HG03039 (cell line): ENCODE data around the gene GBGT1.
"Not testable (repeated sequence)": the region's sequence is repeated elsewhere in the genome, so short reads cannot be mapped to it uniquely, and the experiment has no call there.

ENCODE experiments used
- ATAC-seq: cut with Tn5 transposase; IDR thresholded peaks from one replicate; pipeline ENCODE4 v1.9.1; 2021; ENCODE audit warnings: mild to moderate bottlenecking, moderate library complexity; ENCODE audit not compliant: unreplicated experiment

GBGT1 gene

DNA sequence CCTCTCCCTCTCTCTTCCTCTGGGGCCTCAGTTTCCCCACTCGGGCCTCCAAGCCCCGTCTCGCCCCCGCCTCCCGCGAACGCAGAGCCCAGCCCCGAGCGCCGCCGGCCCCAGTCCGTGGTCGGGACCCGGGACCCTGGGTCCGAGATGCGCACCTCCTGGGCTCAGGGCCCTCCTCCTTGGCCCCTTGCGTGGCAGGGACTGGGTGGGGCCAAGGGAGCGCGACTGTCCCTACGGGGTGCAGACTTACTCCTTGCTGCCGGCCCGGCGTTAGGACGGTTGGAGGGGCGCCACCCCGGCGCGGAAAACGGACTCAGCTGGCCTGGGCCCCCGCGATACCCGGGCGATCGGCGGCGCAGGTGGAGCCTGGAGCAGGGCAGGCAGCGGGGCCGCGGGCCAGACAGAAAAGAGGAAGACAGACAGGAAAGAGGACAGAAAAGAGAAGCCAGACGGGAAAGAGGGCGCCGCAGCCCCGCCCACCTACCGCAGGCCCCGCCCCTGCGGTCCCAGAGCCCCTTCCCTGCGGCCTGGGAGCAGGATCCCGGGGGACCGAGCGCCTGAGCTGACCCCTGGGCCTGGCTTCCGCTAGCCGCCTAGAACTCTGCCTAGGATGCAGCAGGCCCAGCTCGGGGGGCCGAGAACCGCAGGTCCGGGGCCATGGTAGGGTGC lies at the start of gene GBGT1:
Gene GBGT1 (minus strand): TSS at position 411 of the 669 bp plus-strand sequence. CDS start 1,502 bp downstream, outside the sequence.
- ATAC-seq = no peak

DNA sequence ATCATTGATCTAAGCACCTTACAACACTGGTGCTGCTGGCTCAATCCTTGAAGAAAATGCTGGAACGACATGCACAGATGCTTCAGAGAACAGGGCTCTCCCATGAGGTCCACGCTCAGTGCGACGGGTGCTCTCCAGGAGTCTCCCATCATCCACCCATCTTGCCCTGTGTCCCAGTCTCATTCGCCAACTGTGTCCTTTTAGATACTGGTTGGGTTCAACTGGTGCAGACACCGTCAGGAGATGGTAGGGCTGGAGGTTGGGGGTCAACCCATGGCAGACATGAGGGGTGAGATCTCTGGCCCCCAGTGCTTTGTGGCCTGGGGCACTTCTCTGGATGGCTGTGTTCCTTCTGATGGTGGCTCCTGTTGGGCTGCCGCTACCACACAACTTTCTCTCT lies 46.9 kb upstream of the GBGT1 start:
- ATAC-seq = no peak

DNA sequence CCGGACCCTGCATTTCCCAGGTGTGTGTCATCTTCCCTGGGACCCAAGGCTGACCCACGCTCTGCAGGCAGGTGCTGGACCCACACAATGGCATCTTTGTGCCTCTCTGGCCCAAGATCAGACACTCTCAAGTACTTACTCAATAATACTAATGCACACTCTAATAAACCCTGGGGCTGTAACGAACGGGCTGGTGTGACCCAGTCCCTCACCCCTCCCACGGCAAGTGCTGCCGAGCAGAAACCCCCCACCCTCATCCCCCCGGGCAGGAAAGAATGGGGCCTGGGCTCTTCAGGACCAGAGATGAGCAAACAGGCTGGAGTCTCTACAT lies 46.5 kb upstream of the GBGT1 start:
- no peak for ATAC-seq

GRCh38 chr9:133209327-133210201 lies 45.9 kb upstream of the GBGT1 start:
- not testable (repeated sequence) for ATAC-seq

DNA sequence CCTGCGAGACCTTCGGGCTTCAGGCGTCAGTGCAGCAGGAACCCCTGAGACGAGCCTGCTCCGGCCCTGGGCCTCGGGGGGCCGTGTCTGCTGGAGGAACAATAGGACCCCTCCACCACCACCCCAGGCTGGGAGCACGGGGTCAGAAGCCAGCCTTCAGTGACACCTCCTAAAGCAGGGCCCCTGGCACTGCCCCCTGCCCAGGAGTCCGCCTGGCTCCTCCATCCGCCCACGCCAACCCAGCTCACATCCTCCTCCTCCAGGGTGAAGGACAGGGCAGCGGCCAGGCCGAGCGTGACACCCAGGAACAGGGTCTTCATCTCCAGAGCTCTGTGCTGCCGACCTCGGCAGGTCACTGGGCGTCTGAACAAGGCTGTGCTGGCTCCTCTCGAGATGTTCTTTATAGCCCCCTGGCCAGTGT lies 45.2 kb upstream of the GBGT1 start, which contains the start of gene OBP2B:
Gene OBP2B (minus strand): TSS at position 371 of the 421 bp plus-strand sequence. CDS start 51 bp downstream, at position 320.
- not testable (repeated sequence) for ATAC-seq

DNA sequence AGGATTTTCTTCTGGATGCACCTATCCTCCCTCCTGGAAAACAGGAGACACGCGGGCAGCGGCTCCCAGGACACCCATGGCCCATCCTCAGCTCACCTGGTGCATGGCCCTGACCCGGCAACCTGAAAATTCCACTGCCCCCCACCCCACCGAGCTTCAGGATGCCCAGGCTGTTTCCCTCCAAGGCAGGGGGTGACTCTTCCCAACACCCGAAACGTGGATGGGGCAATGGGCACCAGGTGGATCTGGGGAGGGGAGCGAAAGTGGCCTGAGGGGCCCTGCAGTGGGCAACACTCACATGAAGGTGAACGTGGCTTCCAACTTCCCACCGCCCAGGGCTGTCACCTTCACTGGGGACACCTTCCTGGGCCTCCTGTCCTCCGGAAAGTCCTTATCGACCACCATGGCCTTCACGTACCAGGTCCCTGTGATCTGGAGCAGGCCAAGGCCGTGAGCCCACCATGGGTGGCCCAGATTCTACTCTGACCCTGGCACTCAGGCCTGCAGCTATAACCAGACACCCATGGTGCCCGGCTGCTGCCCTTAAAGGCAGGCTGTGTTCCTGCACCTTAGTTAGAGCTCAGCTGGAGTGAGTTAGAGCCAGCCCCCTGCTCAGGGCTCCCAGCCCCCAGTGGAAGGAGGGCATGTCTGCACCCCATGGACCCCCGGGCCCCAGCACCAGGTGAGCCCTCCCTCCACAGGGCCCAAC lies 44.6 kb upstream of the GBGT1 start:
- ATAC-seq = not testable (repeated sequence)

DNA sequence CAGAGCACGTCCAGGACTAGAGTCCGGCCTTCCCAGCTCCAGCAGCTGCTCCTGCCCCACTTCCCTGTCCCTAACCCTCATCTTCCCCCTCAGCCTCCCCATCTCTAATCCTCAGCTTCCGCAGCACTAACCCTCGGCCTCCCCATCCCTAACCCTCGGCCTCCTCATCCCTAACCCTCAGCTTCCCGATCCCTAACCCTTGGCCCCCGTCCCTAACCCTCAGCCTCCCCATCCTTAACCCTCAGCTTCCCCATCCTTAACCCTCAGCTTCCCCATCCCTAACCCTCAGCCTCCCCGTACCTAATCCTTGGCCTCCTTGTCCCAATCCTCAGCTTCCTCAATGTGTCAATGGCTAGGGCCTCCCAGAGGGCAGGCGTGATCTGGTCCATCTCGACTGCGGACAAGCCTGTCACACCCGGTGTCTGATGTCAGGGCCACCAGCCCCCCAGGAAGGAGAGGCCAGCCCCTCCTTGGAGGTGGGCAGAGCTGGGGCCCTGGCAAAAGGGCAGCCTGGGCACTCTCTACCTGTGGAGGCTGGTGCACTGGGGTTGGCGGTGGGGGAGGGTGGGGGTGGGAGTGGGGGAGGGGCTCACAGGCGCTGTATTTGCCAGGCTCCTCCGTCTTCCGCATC lies 43.9 kb upstream of the GBGT1 start:
- no peak for ATAC-seq

- no peak for ATAC-seq
These were observed 43.4 kb upstream of the GBGT1 start for GRCh38 chr9:133207021-133207531.

- ATAC-seq = no peak
These were observed 42.5 kb upstream of the GBGT1 start for GRCh38 chr9:133205996-133206931.

DNA sequence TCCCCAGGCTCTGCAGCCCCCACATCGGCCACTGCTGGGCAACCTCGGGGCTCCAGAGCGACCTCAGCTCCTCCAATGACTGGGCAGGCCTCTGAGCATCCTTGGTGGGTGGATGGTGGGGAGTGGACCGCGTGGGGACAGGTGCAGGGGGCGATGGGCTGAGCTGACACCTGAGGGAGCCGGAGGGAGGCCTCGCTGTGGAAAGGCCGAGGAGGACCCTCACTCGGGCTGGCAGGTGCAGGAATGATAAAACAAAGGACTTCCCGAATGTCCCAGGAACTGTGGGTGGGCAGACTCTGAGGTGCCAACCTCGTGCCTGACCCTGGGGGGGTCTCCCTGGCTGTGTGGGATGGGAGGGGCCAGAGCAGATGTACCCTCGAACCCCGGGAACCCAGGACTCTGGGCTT lies 41.8 kb upstream of the GBGT1 start:
- not testable (repeated sequence) for ATAC-seq

DNA sequence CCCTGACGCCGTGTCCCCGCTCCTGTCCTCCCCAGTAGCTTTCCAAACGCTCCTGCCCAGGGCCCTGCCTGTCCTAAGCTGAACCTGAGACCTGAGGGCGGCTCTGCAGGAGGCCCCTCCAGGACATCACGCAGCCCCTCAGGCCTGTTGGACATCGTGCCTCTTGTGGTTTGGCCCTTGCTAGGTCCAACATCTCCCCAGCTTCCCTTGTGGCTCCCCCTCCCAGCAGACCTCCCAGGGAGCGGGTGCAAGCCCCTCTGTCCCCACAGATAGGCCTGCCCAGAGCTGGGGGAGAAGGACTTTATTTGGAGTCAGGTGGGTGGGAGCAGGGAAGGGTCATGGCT lies 41.3 kb upstream of the GBGT1 start:
- ATAC-seq = no peak

- no peak for ATAC-seq
These were observed 40.8 kb upstream of the GBGT1 start for GRCh38 chr9:133204335-133204992.

GRCh38 chr9:133203506-133204075 lies 39.9 kb upstream of the GBGT1 start:
- ATAC-seq = no peak

- no peak for ATAC-seq
These were observed 39.2 kb upstream of the GBGT1 start for GRCh38 chr9:133202688-133203453.

- ATAC-seq = no peak
These were observed 38.4 kb upstream of the GBGT1 start for GRCh38 chr9:133202145-133202513.

DNA sequence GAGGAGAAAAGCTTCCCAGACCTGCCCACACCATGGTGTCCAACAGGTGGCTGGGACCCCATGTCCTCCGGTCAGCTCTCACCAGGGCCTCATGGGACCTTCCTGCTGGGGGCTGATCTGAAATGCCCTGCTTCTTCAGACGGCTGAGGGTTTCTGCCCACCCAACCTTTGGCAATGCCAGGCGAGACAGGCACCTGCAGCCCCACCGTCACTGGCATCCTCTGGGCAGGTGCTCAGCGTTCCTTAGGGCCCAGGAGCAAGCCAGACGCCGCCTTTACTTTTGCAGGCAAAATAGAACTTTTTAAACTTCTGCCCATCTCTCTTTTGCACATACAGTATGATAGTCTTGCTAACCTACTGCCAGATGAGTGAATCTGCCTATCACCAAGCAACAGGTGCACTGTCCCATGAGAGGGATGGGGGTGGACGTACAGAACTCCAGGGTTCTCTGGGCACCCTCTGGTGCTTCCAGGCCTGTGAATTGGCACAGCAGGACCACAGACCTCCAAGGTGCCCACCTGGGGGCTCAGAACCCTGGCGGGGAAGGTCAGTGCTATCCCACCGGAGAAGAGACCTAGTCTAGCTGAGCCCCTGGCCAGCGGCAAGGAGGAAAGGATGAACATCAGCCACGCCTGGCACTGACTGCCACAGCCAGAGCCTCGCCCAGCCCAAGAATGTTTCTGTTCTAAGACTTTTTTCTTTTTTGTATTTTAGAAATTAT lies 37.9 kb upstream of the GBGT1 start:
- no peak for ATAC-seq

- ATAC-seq = no peak
These were observed 36.9 kb upstream of the GBGT1 start for GRCh38 chr9:133200631-133201030.
